ENCODE measurements around the gene SLC8A1.

The SLC8A1 gene

DNA sequence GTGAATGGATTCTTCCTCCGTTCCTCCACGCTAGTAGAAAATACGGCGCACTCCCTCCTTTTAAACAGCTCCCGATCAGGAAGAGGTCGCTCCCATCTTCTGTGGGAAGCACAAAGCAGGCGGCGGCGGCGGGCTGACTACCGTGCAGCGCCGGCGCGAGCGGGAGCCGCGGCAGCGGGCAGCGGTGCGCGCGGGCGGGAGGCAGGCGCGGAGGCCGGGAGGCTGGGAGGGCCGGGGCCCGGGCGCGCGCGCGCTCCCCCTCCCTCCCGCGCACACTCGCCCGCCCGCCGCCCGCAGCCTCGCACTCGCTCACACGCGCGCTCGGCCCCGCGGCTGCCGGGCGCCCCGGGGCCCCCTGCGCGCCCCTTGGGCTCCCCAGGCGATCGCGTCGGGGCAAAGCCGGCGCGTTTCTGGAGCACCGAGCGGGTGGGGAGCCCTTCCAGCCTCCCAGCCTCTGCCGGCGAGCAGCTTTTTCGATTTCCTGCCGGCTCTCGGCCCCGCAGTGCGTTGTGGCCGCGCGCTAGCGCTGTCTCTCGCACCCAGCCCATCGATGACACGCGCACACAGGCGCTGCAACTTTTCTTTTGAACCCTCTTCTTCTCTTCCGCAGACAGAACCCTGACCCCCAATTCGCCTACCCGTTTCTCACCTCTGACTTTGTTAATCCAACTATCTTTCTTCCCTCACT, at the start of gene SLC8A1:
Gene SLC8A1 (minus strand): TSS at position 173 of the 688 bp plus-strand sequence.
- peak; percentile 71 for DNase-seq (ENCODE audit: low spot score)

DNA sequence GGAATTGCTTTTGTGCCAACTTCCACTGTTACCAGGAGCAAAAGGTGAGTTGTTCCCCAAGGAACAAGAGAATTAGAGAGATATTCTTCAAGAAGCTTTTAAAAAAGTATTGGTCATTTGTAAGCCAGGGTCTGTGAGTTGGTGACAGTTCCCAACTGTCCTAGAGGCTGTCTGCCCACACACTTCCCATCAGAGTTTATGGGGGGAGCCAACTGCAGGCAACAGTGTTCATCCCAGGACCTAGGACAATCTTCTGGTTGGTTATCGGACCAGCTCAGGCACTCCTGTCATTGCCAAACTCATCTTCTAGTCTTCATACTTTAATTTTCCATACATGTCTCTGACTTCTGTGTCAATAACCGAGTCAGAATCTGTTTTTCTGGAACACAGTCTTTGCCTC, 47.5 kb upstream of the SLC8A1 start:
- no peak for DNase-seq (ENCODE audit: low spot score)

DNA sequence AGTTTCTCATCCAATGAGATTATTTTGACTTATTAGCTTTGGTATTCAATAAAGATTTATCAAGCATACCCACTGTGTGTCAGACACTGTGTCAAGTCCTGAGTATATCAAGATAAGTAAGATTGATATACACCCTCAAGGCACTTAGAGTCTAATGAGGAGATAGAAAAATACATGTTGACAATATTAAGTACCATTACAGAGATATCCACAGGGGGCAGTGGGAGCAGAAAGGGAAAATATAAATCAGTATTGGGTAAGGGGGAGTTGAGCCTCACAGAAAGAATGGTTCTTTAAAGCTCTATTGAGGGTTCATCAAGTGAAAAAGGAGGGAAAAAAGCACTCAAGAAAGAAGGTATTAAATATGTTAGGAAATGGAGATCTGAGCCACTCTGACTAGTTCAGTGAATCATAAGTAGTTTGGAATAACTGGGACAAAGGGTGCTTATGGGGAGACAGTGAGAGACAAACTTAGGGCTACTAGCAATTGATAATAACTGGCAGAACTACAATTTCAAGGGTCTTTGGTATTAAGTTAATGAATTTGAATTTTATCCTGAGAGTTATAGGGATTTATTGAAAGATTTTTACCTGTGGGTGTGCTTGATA, 45.5 kb upstream of the SLC8A1 start:
- no peak for DNase-seq (ENCODE audit: low spot score)

DNA sequence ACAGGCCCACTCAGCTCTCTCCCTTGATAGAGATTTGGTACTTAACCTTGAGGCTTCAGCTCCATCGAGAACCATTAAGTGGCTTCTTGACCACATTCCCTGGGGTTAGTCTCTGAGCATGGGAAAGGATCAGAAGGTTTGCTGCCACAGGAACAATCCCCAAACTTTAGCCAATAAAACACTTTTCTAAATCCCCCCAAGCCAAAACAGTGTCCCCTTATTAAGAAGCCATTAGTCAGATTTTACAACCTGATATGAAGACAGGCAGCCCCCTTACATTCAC, 37.7 kb upstream of the SLC8A1 start:
- DNase-seq (ENCODE audit: low spot score): no peak

DNA sequence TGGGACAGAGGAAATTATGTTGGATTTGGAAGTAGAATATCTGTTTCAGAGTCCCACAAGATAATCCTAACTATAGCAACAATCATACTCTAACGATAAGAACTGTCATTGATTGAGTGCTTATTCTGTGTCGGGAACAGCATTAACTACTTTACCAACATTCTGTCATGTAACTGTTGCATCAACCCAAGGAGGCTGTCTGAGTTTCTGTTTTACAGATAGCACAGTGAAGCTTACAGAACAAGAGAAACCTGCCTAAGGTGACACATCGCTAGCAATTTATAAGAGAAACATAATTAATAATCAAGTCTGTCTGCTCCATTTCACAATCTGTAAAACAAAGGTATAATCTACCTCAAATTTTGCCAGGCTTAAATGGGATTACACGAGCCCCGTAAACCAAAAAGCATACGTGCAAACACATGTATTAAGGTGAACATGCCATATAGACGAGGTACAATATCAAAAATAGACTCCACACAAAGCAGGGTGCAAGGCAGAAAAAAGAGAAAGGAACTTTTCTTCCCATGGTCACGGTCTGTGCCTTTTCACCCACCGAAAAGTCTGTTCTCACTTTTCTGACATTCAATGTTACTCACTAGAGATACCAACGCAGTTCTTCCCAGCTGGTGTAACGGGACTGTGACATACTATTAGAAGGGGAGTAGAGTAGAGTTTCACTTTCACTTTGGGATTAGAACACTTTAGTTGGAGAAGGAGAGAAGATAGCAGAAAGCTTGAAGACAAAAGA, 37.2 kb upstream of the SLC8A1 start:
- no peak for DNase-seq (ENCODE audit: low spot score)

DNA sequence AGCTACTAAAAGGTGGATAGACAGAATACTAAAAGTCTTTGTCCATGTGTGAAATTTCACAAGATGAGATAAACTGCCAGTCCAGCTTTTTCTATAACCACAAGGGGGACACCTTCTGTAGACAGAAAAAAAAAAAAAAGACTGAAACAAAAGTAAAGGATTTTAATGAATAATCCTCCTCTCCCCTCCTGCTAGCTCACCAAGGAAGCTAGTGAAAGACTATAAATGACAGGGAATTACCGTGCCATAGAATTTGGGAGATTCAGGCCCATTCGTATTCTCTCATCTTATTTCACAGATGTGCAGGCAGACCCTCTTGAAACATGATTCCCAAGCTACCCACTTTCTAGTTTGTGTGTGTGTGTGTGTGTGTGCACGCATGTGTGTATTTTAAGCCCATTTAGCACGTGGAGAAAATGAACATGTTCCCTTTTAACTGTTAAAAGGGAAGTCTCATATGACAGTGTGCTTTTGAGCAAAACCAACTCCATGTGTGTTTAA, 36.3 kb upstream of the SLC8A1 start:
- no peak for DNase-seq (ENCODE audit: low spot score)

DNA sequence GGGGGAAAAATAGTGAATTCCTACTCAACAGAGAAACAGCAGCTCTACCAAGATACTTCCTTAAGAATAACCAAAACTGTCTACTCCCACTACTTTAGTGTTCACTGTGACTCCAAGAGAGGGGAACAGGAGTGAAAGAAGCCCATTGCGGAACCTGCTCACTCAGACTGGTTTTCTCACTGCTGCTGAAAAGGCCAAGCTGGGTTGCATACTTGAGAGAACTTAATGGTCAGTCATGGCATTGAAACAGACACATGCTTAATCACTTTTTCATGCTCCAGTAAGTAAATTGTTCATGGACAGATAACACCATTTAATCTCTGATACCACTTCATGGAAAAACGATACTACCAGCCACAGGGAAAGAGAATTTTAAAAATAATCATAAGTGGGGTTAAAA, 35.7 kb upstream of the SLC8A1 start:
- no peak for DNase-seq (ENCODE audit: low spot score)

DNA sequence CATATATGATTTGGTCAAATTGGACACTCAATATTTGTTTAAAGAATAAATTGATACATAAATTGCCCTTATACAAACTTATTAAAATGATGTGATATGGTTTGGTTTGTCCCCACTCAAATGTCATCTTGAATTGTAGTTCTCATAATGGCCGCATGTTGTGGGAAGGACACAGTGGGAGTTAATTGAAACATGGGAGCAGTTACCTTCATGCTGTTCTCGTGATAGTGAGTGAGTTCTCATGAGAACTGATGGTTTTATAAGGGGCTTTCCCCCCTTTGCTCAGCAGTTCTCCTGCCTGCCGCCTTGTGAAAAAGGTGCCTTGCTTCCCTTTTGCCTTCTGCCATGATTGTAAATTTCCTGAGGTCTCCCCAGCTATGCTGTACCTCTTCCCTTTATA, 34.0 kb upstream of the SLC8A1 start:
- no peak for DNase-seq (ENCODE audit: low spot score)

DNA sequence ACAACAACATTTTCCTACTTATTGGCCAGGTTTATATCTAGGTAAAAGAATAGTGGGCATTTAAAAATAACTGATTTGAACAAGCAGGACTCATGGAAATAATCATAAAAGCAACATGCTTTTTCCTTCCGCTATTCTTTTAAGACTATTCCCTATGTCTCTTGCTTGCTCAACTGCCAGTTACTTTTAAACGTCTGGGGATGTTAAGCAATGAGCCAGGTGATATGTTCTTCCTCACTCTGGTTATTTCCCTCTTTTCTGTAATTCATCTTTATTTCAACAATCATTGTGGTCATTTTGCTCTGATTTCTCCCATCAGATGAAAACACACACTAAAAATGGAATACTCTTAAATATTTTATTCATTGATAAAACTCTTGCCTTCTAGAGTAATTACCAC, 33.4 kb upstream of the SLC8A1 start:
- DNase-seq (ENCODE audit: low spot score): no peak

DNA sequence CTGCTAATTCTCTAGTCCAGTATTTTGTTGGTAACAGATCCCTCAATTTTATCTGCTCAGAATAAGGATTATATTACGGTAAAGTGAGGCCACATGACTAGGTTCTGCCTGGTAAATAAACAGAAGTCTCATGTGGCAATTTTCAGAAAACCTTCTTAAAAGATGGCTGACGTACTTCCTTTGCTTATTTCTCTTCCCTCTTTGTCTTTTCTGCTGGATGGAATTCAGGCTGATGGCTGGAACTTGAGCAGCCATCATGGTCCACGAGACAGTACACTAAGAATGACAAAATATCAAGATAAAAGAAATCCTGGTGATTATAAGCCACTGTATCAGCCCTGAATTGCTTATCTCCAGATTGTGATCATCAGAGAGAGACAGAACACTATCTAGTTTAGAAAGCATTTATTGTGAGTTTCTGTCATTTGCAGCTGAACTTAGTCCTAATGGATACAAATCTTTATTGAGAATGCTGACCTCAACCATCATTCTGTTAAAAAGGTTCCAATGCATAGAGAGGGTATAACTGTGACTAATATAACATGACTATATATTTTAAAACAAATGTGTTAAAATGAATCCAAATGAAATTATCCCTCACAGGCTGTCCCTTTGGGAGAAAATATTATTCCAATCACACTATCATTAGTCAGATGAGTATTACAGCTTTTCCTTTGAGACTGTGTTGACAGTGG, 31.8 kb upstream of the SLC8A1 start:
- no peak for DNase-seq (ENCODE audit: low spot score)

DNA sequence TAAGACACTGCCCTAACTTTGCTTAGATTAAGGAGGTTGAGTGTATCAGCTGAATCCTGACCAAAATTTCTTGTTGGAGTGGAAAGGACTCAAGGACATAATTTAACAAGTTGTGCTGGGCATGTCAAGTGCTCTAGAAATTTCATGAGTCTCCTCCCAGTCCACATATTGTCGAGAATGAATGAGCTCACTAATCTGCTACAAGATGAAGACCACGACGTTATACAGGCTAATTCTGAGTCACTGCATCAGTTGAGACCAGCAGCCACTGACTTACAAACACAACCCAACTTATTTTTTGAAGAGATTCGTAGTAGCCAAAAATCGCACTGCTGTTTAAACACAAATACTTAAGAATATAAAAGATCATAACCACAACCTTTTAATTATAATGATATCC, 28.7 kb upstream of the SLC8A1 start:
- DNase-seq (ENCODE audit: low spot score): no peak

DNA sequence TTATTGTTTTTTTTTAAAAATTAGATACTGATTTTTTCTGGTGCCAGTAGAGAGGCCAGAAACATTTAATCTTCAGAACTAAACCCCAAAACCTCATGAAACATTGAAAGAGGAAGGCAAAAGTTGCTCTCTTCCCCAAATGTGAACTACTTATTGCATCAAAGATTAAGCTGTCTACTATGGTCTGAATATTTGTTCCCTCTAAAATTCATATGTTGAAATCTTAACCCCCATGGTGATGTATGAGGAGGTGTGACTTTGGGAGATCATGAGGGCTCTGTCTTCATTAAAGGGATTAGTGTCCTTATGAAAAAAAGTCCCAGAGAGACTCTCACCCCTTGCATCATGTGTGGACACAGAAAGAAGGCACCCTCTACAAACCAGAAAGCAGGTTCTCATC, 28.2 kb upstream of the SLC8A1 start:
- no peak for DNase-seq (ENCODE audit: low spot score)

DNA sequence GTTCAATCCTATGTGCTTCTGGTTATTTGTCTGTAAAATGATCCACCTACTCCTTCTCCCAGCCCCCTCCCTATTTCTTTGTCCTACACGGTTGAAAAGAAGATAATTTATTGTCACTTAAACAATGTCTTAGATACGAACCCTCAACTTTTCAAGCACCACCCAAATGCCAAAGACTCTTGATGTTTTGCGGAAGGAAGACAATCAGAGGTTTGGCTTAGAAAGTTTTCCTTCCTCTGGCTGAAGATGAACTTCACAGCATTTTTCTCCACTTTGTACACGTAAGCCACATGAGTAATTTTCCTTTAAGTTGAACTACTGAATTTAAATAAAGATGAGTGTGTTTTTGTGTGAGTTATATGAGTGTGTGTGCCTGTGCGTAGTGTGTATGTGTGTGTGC, 25.5 kb upstream of the SLC8A1 start:
- DNase-seq (ENCODE audit: low spot score): no peak

DNA sequence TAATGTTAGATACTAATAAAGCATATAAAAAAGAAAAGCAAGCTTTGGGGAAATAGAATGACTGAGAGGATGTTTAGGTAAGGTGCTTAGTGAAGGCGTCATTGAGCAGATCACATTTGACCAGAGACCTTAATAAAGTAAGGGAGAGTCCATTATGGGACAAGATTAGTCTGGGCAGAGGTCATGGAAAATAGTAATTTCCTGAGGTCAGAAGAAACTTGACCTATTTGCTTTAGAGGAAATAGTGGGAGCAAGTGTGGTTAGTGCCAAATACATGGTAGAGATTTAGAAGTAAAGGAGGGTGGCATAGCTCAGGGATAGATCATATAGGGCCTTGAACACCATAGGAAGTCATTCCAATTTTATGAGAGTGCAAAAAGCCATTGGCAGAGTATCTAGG, 24.5 kb upstream of the SLC8A1 start:
- no peak for DNase-seq (ENCODE audit: low spot score)

DNA sequence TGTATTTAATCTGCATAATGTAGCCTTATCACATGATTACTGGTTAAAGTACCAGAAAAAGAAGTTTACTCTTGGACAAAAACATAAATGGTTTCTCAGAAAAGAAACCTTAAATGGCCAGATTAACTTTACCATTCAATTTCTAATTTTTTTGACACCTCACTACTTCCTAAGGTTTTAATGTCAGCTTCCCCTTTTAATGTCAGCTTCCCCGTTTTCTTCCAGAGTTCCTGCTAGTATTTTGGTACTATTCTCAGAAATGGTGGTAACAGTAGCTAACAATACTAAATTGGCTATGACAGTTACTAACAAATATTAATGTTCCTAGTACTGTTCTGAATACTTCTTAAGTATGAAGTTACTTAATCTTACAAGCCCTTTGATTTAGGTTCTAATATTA, 22.4 kb upstream of the SLC8A1 start:
- no peak for DNase-seq (ENCODE audit: low spot score)

DNA sequence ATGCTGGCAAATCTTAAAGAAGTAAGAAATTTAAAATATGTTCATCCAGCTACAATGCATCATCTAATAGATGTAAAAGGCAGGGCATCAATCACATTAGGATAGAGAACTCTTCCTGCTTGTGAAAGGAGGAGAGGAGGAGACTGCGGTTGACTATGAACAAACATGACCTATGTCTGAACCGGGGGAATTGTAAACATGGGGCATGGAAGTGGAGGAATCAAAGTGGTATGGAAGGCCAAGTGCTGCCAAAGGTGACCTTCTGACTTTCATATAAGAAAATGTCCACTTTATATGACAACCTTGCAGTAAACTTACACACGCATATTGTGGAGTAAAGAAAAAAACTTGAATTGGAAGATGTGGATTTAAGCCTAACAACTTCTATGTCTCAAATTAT, 20.0 kb upstream of the SLC8A1 start:
- no peak for DNase-seq (ENCODE audit: low spot score)

DNA sequence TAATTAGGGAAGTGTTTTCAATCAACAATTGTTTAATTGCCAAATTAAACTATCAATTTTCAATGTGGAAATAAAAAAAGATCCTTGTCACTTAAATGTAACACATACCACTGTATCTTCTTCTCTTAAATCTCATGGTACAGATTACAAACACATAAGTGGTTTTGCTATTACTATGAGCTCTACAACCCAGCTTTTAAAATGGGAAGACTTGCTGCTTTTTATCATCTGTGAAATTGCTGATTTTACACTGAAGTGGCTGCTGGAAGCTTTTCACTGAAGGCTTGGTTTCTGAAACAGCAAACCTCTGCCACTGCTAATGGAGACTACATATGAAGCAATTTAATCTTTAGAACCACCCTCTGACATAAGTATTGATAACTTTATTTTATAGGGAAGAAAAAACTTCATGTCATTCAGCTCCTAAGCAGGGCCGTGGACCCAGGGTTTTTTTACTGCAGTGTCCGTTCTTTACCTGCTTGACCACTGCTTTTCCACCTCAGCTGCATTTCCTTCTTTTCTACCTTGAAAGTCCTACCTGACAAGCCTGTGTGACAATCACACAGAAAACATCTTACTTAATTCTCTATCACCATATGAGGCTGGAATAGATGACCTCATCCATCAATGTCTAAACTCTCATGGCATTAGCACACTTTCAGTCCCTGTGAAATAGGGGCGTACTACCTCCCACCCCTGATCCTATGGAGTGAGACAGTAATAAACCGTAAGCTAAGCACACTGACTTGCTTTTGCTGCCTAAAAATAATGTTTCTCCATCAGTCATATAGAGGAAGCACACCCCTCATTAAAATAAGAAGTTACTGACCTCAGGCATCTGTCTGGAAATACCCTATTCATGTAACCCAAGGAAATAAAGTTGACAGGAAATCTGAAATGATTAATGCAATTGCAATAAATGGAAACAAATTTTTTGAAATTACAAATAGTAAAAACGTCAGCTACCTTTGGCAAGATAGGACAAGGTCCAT, 19.2 kb upstream of the SLC8A1 start:
- DNase-seq (ENCODE audit: low spot score): no peak

DNA sequence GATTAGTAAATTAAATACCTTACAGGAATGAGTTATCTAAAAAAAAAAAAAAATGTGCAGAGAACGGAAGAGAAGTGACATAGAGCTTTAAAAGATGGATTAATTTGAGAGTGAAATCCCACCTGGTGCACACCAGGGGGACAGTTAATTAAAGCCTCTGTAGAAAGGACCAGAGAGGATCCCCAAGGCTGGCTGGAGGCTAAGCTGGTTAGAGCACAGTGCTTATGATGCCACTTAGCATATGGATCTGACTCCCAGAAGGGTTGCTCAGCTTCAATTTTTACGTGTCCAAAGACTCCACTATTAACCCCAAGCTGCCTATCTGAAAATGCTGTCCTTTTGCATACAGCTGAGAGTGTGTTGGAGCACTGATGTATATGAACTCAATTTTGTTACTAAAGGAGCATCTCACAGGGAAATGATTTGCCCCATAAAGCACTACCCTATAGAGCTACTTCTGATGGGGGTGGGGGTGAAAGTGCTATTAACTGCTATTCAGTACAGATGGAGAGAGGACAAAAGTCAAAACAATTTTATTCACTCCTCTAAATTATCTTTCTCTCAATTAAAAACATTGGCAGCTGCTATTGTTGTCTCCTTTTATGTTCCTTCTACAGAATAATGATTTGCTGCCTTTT, 15.2 kb upstream of the SLC8A1 start:
- no peak for DNase-seq (ENCODE audit: low spot score)

DNA sequence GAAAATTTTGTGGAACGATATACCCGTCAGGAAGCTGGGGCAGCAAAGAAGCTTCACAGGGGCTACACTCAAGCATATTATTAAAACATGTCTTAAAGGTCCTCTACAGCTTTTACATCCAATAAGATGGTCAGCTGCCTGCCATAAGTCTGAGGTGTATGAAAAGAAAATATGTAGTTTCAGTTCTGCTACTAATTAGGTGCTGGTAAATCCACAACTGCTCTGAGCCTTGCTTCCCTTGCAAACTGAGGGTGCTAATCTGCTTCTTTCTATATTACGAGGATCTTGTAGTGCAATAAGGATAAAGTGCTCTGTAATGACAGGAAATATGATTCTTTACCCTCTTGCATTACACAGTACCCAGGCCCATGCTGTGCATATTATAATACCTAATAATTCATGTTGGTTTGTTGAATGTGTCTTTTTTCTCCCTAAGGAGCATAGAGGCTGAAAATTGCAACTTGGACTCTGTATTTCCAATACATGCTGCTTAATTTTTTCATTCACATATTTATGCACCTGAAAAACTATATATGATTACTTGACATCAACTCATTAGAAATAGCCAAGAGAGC, 14.5 kb upstream of the SLC8A1 start:
- DNase-seq (ENCODE audit: low spot score): no peak

DNA sequence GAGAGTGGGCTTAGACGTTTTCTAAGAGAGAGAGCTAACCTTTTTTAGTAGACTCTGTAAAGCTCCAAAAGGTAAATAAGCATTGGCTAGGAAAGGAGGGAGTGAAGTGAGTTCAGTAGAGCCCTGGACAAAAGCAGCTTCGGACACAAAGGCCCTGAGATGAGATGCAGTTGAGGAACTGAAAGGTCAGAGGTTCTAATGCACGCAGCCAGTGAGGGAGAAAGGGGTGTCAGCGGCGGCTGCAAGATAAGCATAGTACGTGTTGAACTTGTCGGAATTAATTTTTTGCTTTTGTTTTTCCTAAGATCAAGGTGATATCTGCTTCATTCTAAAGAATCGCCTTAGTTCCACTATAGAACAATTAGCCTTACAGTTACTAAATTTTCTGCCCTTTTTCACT, 11.2 kb upstream of the SLC8A1 start:
- DNase-seq (ENCODE audit: low spot score): no peak

DNA sequence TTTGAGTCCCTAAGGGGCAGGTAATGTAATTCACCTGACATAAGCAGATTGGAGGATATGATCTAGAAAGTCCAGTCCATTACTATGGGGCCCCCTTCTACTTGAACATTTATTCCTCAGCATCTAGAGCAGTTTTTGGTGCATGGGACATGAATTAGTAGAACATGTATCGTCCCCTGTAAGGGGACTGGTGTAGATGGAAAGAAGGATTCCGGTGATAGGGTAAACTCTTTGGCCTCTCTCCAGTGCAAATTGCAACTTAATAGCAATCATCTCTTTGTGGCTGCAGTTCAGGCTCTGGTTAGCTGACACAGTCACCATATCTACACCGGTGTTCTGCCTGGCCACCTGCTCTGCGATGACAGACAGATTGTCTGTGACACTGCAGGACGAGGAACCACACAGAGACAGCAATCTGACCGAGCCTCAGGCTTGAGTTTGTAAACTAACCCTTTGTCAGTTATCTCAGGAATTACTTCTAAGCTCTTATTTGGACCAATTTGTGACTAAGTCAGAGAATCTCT, 6.4 kb upstream of the SLC8A1 start:
- DNase-seq (ENCODE audit: low spot score): no peak

Data from ecto neural progenitor cell (in vitro differentiated cells).